GM12878 (cell line): ENCODE results near the gene DCTN1. TPM values are rescaled to one million over a fixed set of nuclear protein-coding genes. Genes with fewer than 3 reads are reported as not detected.
A peak's percentile ranks its signal among the peaks of the same experiment; 100 is the strongest.

ENCODE experiments used
- ASH2L ChIP-seq: fragments of 300-600, 200-600 bp; sonication (generic); IDR thresholded peaks from 2 replicates; pipeline ENCODE4 v1.6.1; 2017; ENCODE audit warnings: low read depth, mild to moderate bottlenecking, borderline replicate concordance
- CHD1 ChIP-seq: IDR thresholded peaks from 2 replicates; pipeline ENCODE4 v1.6.1; 2012; ENCODE audit warnings: low read depth, low read length, improper control_type of control experiment
- EED ChIP-seq: sonication (generic); IDR thresholded peaks from 2 replicates; pipeline ENCODE4 v1.6.1; 2016; ENCODE audit warnings: antibody characterized with exemption, low read depth
- ETV6 ChIP-seq, 2 experiments: fragments of 450-650 bp in 1 of 2; IDR thresholded peaks in 1 of 2; conservative IDR thresholded peaks in 1 of 2; 2 replicates each; pipeline ENCODE4 v1.6.1; 2014; ENCODE audit warnings: antibody characterized with exemption in 1 of 2, borderline replicate concordance in 1 of 2, low read depth in 1 of 2, mild to moderate bottlenecking in 1 of 2, moderate library complexity in 1 of 2
- KLF5 ChIP-seq: fragments of 450-650 bp; IDR thresholded peaks from 2 replicates; pipeline ENCODE4 v1.6.1; 2014; ENCODE audit warnings: mild to moderate bottlenecking; ENCODE audit not compliant: partially characterized antibody
- MTA3 ChIP-seq: IDR thresholded peaks from 2 replicates; pipeline ENCODE4 v1.6.1; 2012; ENCODE audit warnings: low read length, inconsistent platforms, borderline replicate concordance
- MYC ChIP-seq: IDR thresholded peaks from 2 replicates; pipeline ENCODE4 v1.6.1; 2011; ENCODE audit warnings: mild to moderate bottlenecking, low read length, moderate library complexity, inconsistent platforms; ENCODE audit not compliant: insufficient read depth, insufficient replicate concordance, insufficient read length, severe bottlenecking
- POU2F2 ChIP-seq: IDR thresholded peaks from 3 replicates; pipeline ENCODE4 v1.6.1; 2011; ENCODE audit warnings: low read depth, mild to moderate bottlenecking, low read length, borderline replicate concordance
- SMARCA5 ChIP-seq: fragments of 450-650 bp; IDR thresholded peaks from 2 replicates; pipeline ENCODE4 v1.6.1; 2017; ENCODE audit warnings: mild to moderate bottlenecking
- SUZ12 ChIP-seq: fragments of 200-600 bp; sonication (generic); IDR thresholded peaks from one replicate; pipeline ENCODE4 v1.6.1; 2018; ENCODE audit warnings: antibody characterized with exemption, mild to moderate bottlenecking; ENCODE audit not compliant: unreplicated experiment
- polyA plus RNA-seq, 11 experiments: library from polyadenylated mRNA; depleted of rRNA in 4 of 11; unstranded in 6 of 11; stranded (reverse) in 5 of 11; fragments of >200 nt; fragmentation: Nextera tagmentation in 4 of 11; fragmentation: Illumina TruSeq in 1 of 11; extraction: Ambion mirVana in 4 of 11; extraction: Trizol in 1 of 11; gene quantifications; 1 replicate in 1 of 11; 2 replicates in 10 of 11; pipeline versions ENCODE4 v1.2.1 to v1.2.3, GENCODE V29; 2011 to 2016; ENCODE audit warnings: inconsistent platforms in 2 of 11, missing spikeins in 2 of 11, low read depth in 1 of 11
- total RNA-seq, 4 experiments: library from RNA; depleted of rRNA in 3 of 4; stranded (reverse); fragments of >200 nt in 3 of 4; fragmentation: Illumina TruSeq in 1 of 4; extraction: Trizol in 1 of 4; gene quantifications; 2 replicates each; pipeline versions ENCODE4 v1.2.1 to v1.2.3, GENCODE V29; 2013 to 2021
- TF ChIP-seq, protein P1 (sequence below): IDR thresholded peaks from 2 replicates; pipeline ENCODE4 v1.6.1; 2012; ENCODE audit warnings: improper control_type of control experiment, low read depth, low read length; ENCODE audit not compliant: insufficient replicate concordance
- TF ChIP-seq, protein P2 (sequence below): fragments of 450-650 bp; formaldehyde crosslinking; IDR thresholded peaks from 2 replicates; pipeline ENCODE4 v1.4.0; 2020; ENCODE audit warnings: mild to moderate bottlenecking, moderate library complexity
- TF ChIP-seq, protein P3 (sequence below): fragments of 150-350 bp; IDR thresholded peaks from 2 replicates; pipeline ENCODE4 v1.6.1; 2014; ENCODE audit warnings: mild to moderate bottlenecking, low read depth, low read length
- TF ChIP-seq, protein P4 (sequence below): fragments of 450-650 bp; IDR thresholded peaks from 2 replicates; pipeline ENCODE4 v1.6.1; 2018; ENCODE audit warnings: borderline replicate concordance, mild to moderate bottlenecking; ENCODE audit not compliant: partially characterized antibody

DCTN1 gene
- total and polyA plus RNA-seq, 10 of the 15 experiments (the other 5 are each of a cell fraction or from before 2014, with no cell fraction given) = 44.1 to 116 (median 64.8) TPM

DNA sequence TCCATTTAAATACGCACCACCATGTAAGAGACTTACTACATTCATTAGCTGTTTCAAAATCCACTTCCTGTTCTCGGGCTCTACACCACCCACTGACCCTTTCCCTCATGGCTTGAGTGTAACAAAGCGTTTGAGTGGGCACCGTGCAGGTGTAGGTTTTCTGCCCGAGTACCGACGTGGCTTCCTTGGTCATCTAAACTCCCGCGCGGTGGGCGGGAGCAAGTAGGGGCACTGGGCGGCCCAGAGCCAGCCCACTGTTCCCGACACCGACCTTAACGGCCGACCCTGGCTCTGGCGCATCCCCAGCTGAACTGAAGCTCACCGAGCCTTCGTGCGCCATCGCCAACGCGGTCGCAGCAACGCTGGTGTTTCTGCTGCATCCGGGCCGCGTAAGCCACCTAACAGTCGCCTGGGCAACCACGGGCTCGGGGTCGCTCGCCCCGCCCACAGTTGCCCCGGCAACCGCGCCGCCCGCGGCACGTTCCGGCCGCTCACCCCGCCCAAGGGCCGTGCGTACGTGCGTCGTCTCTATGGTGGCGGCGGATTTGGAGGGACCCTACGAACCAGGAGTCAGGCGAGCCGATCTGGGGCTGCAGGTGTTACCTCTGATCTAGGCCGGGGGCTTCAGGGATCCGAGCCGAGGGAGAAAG, 41.2 kb upstream of the DCTN1 start, which contains the start of the genes C2orf81 and WDR54 (continued):
- TF ChIP-seq, protein P1, sequence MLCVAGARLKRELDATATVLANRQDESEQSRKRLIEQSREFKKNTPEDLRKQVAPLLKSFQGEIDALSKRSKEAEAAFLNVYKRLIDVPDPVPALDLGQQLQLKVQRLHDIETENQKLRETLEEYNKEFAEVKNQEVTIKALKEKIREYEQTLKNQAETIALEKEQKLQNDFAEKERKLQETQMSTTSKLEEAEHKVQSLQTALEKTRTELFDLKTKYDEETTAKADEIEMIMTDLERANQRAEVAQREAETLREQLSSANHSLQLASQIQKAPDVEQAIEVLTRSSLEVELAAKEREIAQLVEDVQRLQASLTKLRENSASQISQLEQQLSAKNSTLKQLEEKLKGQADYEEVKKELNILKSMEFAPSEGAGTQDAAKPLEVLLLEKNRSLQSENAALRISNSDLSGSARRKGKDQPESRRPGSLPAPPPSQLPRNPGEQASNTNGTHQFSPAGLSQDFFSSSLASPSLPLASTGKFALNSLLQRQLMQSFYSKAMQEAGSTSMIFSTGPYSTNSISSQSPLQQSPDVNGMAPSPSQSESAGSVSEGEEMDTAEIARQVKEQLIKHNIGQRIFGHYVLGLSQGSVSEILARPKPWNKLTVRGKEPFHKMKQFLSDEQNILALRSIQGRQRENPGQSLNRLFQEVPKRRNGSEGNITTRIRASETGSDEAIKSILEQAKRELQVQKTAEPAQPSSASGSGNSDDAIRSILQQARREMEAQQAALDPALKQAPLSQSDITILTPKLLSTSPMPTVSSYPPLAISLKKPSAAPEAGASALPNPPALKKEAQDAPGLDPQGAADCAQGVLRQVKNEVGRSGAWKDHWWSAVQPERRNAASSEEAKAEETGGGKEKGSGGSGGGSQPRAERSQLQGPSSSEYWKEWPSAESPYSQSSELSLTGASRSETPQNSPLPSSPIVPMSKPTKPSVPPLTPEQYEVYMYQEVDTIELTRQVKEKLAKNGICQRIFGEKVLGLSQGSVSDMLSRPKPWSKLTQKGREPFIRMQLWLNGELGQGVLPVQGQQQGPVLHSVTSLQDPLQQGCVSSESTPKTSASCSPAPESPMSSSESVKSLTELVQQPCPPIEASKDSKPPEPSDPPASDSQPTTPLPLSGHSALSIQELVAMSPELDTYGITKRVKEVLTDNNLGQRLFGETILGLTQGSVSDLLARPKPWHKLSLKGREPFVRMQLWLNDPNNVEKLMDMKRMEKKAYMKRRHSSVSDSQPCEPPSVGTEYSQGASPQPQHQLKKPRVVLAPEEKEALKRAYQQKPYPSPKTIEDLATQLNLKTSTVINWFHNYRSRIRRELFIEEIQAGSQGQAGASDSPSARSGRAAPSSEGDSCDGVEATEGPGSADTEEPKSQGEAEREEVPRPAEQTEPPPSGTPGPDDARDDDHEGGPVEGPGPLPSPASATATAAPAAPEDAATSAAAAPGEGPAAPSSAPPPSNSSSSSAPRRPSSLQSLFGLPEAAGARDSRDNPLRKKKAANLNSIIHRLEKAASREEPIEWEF = no peak
- TF ChIP-seq, protein P2, sequence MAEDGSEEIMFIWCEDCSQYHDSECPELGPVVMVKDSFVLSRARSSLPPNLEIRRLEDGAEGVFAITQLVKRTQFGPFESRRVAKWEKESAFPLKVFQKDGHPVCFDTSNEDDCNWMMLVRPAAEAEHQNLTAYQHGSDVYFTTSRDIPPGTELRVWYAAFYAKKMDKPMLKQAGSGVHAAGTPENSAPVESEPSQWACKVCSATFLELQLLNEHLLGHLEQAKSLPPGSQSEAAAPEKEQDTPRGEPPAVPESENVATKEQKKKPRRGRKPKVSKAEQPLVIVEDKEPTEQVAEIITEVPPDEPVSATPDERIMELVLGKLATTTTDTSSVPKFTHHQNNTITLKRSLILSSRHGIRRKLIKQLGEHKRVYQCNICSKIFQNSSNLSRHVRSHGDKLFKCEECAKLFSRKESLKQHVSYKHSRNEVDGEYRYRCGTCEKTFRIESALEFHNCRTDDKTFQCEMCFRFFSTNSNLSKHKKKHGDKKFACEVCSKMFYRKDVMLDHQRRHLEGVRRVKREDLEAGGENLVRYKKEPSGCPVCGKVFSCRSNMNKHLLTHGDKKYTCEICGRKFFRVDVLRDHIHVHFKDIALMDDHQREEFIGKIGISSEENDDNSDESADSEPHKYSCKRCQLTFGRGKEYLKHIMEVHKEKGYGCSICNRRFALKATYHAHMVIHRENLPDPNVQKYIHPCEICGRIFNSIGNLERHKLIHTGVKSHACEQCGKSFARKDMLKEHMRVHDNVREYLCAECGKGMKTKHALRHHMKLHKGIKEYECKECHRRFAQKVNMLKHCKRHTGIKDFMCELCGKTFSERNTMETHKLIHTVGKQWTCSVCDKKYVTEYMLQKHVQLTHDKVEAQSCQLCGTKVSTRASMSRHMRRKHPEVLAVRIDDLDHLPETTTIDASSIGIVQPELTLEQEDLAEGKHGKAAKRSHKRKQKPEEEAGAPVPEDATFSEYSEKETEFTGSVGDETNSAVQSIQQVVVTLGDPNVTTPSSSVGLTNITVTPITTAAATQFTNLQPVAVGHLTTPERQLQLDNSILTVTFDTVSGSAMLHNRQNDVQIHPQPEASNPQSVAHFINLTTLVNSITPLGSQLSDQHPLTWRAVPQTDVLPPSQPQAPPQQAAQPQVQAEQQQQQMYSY (CRISPR knock-in tag) = no peak
- no peak for TF ChIP-seq CHD1
- TF ChIP-seq KLF5 = peak; percentile 89
- TF ChIP-seq POU2F2 = peak; percentile 83; the same call in 2 of the 3 replicates
- peak; percentile 71; the same call in 1 of the 2 replicates for TF ChIP-seq SMARCA5
- TF ChIP-seq SUZ12 = no peak
- TF ChIP-seq ASH2L = no peak
- TF ChIP-seq, protein P3, sequence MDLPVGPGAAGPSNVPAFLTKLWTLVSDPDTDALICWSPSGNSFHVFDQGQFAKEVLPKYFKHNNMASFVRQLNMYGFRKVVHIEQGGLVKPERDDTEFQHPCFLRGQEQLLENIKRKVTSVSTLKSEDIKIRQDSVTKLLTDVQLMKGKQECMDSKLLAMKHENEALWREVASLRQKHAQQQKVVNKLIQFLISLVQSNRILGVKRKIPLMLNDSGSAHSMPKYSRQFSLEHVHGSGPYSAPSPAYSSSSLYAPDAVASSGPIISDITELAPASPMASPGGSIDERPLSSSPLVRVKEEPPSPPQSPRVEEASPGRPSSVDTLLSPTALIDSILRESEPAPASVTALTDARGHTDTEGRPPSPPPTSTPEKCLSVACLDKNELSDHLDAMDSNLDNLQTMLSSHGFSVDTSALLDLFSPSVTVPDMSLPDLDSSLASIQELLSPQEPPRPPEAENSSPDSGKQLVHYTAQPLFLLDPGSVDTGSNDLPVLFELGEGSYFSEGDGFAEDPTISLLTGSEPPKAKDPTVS = no peak
- TF ChIP-seq ETV6 (conservative IDR thresholded peaks at IDR 0.05 in 1 of 2, IDR thresholded peaks at IDR 0.05 in 1 of 2; ENCODE audit: borderline replicate concordance in 1 of 2, low read depth in 1 of 2) = no peak
- TF ChIP-seq, protein P4, sequence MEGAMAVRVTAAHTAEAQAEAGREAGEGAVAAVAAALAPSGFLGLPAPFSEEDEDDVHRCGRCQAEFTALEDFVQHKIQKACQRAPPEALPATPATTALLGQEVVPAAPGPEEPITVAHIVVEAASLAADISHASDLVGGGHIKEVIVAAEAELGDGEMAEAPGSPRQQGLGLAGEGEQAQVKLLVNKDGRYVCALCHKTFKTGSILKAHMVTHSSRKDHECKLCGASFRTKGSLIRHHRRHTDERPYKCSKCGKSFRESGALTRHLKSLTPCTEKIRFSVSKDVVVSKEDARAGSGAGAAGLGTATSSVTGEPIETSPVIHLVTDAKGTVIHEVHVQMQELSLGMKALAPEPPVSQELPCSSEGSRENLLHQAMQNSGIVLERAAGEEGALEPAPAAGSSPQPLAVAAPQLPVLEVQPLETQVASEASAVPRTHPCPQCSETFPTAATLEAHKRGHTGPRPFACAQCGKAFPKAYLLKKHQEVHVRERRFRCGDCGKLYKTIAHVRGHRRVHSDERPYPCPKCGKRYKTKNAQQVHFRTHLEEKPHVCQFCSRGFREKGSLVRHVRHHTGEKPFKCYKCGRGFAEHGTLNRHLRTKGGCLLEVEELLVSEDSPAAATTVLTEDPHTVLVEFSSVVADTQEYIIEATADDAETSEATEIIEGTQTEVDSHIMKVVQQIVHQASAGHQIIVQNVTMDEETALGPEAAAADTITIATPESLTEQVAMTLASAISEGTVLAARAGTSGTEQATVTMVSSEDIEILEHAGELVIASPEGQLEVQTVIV = peak; percentile 66
- no peak for TF ChIP-seq MTA3
- no peak for TF ChIP-seq MYC
- TF ChIP-seq EED = no peak
